CD4-positive, alpha-beta T cell treated with Interleukin-1 beta for 1 hour (primary cell): Measurements from ENCODE around the gene KAT2B.
"Not testable (repeated sequence)": the region's sequence is repeated elsewhere in the genome, so short reads cannot be mapped to it uniquely, and the experiment has no call there.

ENCODE experiments used
- DNase-seq, 2 donors: peaks; one replicate each; pipeline ENCODE4 v3.0.0-alpha.2; 2020 to 2022

Gene KAT2B

DNA sequence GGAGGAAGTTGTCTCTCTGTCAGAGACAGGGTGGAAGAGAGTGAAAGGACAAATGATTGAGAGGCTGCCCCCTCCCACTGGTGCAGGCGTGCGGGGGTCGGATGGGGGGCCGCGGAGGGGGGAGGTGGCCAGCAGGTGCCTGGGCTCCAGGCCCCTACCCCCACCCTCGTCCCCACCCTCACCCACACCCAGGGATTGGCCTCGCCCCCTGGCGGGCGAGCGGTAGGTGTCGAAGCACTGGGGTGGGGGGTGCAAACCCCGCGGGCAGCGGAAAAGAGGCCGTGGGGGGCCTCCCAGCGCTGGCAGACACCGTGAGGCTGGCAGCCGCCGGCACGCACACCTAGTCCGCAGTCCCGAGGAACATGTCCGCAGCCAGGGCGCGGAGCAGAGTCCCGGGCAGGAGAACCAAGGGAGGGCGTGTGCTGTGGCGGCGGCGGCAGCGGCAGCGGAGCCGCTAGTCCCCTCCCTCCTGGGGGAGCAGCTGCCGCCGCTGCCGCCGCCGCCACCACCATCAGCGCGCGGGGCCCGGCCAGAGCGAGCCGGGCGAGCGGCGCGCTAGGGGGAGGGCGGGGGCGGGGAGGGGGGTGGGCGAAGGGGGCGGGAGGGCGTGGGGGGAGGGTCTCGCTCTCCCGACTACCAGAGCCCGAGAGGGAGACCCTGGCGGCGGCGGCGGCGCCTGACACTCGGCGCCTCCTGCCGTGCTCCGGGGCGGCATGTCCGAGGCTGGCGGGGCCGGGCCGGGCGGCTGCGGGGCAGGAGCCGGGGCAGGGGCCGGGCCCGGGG lies at the start of gene KAT2B:
TSS of gene KAT2B (plus strand) at position 682 of the 783 bp plus-strand sequence. CDS start at position 714, 32 bp downstream.
- peak; percentile 85 to 86 for DNase-seq

DNA sequence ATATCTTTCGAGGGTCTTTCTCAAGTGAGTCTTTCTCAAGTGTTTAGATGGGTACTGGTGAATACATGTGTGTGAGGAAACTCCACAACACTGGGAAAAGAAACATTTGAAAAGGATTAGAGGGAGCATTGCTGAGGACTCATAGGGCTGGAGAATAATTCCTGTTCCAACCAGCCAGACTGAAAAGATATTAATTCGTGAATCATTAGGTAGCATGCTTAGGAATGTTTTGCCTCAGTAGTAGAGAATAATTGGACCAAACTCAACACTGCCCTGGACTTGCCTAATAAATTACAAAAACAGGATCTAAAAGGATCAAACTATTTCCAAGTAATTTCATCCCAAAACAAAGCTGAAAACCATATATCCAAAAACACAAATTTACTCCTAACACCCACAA lies 45.5 kb upstream of the KAT2B start:
- no peak for DNase-seq

DNA sequence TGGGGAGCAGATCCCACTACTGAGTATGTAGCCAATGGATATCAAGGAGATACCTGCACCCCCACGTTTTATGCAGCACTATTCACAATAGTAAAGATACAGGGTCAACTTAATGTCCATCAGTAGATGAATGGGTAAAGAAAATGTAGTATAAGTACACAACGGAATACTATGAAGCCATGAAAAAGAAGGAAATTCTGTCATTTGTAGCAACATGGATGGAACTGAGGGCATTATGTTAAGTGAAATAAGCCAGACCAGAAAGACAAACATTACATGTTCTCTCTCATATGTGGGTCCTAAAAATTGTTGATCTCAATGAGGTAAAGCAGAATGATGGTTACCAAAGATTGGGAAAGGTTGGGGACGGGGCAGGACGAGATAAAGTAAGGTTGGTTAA lies 42.7 kb upstream of the KAT2B start:
- DNase-seq: no peak

DNA sequence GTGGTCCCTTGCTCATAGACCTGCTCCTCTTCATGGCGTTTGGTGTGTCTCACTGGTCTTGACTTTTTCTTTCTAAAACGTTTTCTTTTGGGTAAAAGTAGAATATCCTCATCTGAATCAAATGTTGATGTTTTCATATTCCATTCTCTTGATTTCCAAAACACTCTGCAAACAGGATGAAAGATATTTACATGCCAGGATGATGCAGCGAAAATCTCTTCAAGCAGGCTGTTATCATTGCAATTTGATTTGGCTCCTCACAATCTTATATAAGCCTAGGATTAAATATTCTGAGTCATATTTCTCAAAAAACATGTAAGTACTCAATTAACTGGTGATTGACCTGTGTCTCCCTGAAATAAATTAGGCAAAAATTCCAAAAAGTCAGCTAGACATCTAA lies 38.3 kb upstream of the KAT2B start:
- DNase-seq: no peak

DNA sequence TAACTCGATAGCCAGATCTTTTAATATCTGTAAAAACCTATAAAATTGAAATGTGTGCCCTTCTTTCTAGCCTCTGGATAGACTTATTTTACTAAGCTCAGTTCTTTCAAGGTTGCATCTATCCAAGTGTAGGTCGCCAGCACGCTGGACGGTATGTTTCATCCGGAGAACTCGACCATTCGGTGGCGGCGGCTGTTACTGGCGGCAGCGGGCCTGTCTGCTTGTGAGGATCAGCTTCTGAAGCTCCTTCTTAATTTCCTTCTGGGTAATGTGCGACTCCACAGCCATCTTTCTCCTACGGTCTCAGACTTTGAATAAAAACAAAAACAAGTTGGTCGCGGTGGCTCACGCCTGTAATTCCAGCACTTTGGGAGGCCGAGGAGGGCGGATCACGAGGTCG lies 32.3 kb upstream of the KAT2B start:
- DNase-seq: no peak

DNA sequence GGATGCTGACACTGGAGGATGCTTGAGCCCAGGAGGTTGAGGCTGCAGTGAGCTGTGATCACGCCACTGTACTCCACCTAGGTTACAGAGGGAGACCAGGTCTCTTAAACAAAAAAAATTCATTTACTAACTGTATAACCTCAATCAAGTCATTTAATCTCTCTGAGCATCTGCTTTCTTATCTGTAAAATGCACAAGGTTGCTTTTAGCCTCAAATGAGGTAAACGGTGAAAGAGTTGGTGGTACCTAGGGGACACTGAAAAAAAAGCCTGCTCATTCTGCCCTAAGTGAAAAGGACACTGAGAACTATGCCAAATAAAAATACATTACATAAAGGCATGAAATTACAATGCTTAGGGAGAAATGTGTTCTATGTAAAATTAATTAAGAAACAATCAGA lies 31.6 kb upstream of the KAT2B start:
- no peak for DNase-seq

DNA sequence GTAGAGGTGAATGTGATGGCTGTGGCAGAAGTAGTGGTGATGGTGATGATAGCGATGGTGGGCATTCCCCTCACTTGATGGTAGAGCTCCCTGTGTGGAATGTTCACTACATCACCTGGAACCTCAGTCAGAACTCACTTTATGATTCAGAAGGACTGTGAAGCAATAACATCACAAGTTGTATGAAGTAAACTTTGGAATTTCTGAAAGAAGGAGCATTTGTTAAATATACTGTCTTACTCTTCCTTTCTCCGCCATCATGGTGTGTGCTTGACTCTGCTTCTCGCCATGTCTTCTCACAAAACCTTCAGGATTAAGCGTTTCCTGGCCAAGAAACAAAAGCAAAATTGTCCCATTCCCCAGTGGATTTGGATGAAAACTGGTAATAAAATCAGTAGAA lies 28.1 kb upstream of the KAT2B start, which contains the start of gene PP2D1:
TSS of gene PP2D1 (minus strand) at position 101 of the 400 bp plus-strand sequence. CDS start 192 bp downstream, outside the sequence.
- DNase-seq: no peak

DNA sequence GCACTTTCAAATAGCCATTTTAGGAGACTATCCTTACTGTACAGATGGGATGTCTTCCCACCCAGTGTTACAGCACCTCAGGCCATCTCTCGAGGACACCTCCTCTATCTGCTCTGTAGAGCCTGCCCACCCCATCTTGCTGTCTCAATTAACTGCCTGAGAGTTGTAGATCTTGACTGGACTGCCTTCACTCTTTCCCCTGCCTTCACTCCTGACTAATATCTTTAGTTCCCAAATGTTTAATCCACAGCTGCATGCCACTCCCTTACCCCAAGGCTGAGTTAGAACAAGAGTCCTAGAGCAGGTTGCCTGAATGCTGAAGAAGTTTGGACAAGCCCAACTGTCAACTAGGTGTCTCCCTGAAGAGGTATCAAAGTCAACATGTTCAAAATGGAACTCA lies 26.9 kb upstream of the KAT2B start:
- DNase-seq: no peak

DNA sequence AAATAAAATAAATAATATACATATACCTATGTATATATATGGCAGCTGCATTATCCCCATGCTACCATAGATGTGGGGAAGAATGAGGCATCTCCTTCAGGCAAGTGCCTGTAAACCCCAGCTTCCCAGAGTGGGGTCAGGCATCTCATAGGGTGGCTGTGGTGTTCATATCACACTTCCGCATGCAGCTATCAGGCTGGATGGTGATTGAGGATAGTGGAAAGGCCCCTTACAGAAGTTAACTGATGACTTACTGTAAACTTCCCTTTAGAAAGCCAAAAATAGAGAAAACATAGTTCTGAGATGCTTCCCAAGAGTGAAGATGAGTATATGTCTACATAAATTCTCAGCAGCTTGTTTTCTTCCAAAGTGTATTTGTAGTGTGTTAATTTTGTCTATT lies 24.7 kb upstream of the KAT2B start:
- DNase-seq: no peak

DNA sequence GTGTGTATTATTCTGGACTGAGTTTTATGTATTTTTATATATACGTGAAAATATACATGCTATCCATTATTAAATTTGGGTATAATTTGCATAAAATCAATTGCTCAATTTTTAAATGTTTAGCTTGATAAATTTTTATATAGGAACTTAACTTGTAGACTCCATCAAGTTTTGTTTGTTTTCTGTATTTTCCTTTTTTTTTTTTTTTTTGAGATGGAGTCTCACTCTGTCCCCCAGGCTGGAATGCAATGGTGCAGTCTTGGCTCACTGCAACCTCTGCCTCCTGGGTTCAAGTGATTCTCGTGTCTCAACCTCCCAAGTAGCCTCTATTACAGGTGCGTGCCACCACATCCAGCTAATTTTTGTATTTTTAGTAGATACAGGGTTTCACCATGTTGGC lies 24.2 kb upstream of the KAT2B start:
- not testable (repeated sequence) for DNase-seq

DNA sequence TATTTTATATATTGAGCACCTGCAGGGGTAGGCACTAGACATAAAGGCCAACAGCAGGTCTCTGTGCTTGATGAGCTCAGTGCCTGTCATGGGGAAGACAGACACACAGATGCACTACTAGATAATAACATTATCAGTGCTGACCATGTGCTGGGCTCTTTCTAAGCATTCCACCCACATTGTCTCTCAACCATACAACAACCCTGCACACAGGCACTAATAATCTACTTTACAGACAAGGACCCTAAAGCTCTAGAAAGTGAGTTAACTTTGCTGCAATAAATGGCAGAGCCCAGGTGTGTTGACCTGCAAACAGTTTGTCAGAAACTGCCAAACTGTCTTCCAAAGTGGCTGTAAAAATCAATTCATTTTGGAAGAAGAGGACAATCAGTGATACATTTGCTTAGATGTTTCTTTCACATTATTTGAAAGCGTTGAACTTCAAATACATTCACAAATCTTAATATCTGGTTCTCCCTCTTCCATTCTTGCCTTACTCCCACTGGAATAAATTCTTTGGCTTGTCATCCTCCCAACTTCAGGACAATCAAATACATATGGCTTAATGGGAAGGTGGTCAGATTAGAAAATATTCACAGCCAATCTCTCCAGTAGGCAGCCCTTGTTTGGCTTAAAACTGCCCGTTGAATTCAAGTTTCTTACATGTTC lies 17.2 kb upstream of the KAT2B start:
- no peak for DNase-seq

DNA sequence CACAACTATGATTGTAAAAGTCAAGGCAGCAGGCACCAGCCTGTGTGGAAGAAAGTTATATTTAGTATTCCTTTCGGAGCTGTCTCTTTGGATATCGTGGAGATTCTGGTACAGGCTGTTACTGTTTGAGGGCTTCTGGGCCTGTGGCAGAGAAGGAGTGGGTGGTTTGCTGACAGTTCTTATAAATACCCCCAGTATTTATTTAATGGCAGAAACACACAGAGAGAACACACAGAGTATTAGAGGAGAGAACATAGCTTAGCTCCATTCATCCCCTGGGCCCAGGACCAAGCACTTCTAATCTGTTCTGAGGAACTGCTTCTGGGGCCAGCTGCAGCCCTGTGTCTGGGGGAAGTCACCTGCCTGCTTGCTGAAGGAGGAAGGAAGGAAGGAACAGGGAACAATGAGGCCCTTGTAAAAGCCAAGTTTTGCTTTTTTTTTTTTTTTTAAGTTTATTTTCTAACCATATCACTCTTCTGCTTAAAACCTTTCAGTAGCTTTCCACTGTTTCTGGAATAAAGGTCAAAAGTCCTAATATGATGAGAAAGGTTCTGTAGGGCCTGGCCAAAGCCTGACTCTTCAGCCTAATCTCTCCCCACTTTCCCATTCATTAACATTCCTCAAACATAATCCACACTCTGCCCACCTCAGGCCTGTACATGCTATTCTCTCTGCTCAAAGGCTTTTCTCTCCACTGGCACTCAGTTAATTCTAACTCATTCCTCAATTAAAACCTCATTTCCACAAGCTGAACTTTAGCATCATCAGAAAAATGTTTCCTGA lies 16.4 kb upstream of the KAT2B start:
- no peak for DNase-seq

DNA sequence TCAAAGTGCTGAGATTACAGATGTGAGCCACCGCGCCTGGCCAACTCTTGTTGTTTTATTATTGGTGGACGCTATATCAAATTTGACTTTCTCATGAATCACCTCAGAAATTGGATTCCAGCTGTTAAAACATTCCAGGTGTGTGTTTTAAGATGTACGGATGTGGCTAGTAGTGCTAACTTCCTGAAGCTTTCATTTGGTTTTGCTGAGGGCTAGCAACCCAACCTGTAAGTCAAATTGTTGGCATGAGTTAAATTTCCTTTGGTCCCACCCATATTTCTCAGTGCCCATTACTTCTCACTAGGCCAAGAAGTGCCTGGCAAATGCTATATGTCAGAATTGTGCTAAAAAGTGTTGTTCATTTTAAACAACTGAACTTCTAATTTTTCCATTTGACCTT lies 13.1 kb upstream of the KAT2B start:
- no peak for DNase-seq

DNA sequence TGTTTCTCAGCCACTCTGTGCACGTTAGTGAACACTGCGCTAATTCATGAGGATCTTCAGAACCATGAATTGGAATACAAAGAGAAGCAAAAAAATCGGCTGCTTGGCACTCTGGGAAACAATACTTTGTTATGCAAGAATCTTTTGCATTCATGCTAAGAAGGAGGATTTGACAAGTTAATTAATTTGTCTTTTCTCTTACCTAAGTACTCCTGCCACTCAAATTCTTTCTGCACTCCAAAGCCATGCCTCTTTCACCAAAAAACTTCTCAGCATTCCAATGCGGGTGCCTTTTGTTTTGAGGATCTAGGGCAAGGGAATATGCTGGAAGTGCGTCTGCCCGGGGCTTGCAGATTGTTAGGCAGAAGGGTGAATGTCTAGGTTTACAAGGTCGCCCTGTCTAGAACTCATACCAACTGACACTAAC lies 11.3 kb upstream of the KAT2B start:
- DNase-seq: no peak

DNA sequence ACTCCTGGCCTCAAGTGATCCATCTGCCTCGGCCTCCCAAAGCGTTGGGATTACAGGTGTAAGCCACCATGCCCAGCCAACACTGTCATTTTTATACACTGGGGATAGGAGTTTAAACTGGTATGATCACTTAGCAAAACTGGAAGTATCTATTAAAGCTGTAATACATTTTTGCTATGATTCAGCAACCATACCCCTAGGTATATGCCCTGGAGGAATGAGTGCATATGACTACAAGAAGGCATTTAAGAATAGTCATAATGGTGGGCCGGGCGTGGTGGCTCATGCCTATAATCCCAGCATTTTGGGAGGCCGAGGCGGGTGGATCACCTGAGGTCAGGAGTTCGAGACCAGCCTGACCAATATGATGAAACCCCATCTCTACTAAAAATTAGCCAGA lies 8.3 kb upstream of the KAT2B start:
- not testable (repeated sequence) for DNase-seq

DNA sequence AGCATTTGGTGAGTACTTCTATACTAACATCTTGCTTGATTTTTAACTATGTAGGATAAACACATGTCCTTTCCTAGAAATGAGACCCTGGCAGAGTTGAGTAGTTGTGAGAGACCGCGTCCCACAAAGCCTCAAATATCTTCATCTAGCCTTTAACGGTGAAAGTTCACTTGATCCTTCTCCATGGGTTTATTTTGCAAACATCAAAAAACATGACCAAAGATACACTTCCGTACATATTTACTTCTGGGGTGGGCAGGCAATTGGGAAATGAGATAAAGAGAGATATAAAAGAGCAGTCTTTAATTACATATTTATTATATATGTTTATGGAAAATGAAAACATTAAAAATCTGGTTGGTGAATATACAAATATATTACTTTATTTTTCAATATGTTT lies 5.2 kb upstream of the KAT2B start:
- DNase-seq: no peak

DNA sequence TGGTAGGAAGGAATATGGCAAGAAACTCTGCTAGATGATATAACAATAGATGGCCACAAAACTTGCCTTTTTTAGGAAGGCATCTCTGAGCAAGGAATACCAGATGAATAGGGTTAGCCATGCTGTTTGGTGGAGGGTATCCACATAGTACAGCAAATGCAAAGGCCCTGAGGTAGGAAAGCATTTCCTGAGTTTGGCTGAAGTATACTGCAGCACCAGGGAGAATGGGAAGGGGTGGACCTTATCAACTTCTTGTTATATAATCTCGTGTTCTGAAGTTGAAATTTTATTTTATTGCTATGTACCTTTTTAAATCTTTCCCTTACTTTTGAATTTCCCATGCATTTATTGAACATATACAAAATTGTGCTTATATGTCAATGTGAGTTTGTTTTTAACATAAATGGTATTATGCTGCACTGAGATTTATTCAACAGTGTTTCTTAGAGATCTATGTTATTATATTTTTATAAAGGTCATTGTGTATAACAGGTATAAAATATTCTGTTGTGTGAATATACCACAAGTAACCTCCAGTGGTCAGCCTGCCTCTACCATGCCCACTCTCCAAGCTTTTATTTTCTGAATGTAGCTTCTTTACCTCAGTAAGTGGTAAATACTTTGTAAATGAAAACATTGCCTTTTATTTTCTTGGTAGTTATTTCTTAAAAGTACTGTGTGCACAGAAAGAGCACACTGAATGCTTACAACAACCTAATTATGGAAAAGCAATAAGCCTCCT lies 2.8 kb upstream of the KAT2B start:
- no peak for DNase-seq

DNA sequence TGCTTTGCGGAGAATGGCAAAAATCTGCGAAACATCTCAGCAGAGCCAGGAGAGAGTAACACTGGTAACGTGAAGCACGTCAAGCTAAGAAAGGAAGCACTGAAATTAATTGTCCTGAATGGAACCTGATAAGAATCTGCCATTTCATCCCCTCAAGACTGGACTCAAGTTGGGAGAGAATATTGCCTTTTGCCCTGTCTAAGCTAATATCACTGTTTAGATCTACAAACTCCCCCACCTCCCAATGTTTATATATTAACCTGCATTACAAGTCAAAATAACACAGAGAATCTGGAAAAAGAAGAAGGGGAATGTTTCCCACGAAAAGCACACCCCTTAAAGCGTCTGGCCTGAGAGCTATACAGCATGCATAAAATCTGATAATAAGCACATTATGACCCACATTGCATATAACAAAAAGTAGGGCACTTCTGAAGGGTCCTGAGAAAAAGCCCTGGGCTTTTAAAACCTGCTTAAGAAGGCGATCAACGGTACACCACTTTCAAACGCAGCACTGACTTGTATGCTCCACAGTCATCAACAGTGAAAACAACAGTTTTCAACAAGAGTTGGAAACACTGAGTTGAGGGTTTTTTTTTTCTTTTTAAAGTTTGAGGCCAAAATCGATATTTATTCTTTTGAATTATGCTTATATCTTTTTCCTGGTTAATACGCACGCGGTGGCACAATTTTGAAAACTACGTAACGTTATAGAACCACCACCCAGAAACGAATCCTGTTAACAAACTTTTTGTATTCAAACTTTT lies 1.4 kb upstream of the KAT2B start:
- no peak for DNase-seq

DNA sequence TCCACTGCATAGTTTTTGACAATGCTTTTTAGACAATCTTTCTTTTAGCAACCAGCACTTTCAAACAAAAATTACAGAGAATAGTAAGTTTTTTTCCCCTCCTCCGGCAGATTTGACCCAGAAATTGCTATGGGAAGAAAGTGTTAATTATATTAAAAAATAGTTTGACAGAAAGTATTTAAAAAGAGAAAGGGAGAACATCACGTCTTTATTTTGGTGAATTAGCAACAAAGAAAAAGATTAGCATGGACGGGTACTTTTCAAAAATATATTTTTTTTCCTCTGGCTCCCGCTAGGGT lies 831 bp upstream of the KAT2B start:
- DNase-seq: no peak

DNA sequence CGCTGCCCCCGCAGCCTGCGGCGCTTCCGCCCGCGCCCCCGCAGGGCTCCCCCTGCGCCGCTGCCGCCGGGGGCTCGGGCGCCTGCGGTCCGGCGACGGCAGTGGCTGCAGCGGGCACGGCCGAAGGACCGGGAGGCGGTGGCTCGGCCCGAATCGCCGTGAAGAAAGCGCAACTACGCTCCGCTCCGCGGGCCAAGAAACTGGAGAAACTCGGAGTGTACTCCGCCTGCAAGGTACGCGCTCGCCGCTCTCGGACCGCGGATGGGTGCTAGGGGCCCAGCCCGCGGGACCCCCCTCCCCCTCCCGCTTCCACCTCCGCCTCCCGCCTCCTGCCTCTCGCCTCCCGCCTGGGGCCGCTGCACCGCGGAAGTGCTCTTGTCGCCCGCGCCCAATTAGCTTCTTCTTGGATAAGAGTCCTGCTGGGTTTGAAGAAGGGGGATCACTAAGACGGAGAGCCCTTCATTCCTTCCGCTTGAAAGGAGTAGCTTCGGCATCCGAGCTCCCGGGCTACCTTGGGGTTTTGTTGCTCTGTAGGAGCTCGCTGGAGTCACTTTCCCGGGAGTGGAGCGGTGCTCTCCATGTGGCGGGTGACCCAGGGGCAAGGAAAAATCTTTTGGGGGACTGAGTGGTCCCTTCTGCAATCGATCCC lies 426 bp downstream of the KAT2B start:
- DNase-seq: peak; percentile 67

DNA sequence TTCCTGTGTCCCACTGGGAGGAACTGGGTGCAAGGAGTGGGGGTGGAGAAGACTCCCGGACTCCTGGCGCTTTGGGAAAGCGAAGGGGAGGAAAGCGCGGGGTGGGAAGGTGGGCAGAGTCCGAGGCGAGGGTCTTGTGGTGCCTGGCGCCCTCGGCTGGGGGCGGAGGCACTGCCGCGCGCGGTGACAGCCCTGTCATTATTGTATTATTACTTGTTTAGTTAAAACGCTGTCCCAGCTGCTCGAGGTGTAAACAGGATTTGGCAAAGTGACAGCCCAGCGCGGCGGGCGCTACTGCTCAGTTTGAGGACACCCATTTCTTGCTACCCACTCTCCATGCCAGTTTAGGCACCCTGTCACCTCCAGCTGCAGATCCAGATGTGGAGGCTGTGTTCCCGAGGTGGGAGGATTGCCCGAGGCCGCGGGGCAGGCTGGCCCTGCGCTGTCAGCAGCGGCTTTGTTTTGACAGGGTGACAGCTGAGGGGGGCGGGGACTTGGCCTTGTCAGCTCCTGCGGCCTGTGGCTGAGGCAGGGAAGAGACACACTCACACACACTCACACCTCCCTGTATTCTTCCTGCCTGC lies 1.0 kb downstream of the KAT2B start:
- DNase-seq: peak; percentile 73
